ENCODE measurements around the gene UNKL.

Gene UNKL

GRCh38 chr16:1422076-1422475 is 7.6 kb upstream of the UNKL start:
- H3K79me2 ChIP-seq (ENCODE audit: insufficient read depth, low read length), result peaks cover 28% of the 10 kb centered on the region
- H3K9ac ChIP-seq (ENCODE audit: low read depth, low read length), result peak overlapping the region; percentile 74; the same call in 1 of the 2 replicates
- H2AFZ ChIP-seq (ENCODE audit: low read depth, low read length), result no peak overlapping the region
- peak overlapping the region; percentile 17; the same call in 1 of the 2 replicates for H3K4me2 ChIP-seq (ENCODE audit: insufficient read depth, low read length)
- ATAC-seq (ENCODE audit: insufficient read depth, low read depth) (no peak), DNase-seq (no peak)
- no peaks in the 10 kb centered on the region for H3K27me3 ChIP-seq (ENCODE audit: insufficient read depth, low read length, poor library complexity)
- H4K20me1 ChIP-seq (ENCODE audit: insufficient read depth, low read length), result peaks cover 8% of the 10 kb centered on the region
- H3K27ac ChIP-seq (ENCODE audit: low read length), result peak overlapping the region; percentile 52
- H3K4me1 ChIP-seq (ENCODE audit: insufficient read depth, low read length), result peaks cover 40% of the 10 kb centered on the region
- H3K9me3 ChIP-seq (ENCODE audit: insufficient read depth, low read length, severe bottlenecking), result no peaks in the 10 kb centered on the region
- H3K36me3 ChIP-seq (ENCODE audit: insufficient read depth, low read length), result peaks cover 11% of the 10 kb centered on the region
- no peak overlapping the region for H3K4me3 ChIP-seq (ENCODE audit: low read depth in 1 of 2, low read length in 2 of 2)
- no peak for TF ChIP-seq EZH2 (IDR thresholded peaks at IDR 0.05; ENCODE audit: borderline replicate concordance, low read depth, low read length, severe bottlenecking)
- no peak for TF ChIP-seq CTCF (IDR thresholded peaks at IDR 0.05; ENCODE audit: borderline replicate concordance, extremely low read depth, low read length, poor library complexity, severe bottlenecking)

- ATAC-seq (ENCODE audit: insufficient read depth, low read depth) (no peak), DNase-seq (peak; percentile 10)
- peaks cover 11% of the 10 kb centered on the region for H3K36me3 ChIP-seq (ENCODE audit: insufficient read depth, low read length)
- no peaks in the 10 kb centered on the region for H3K9me3 ChIP-seq (ENCODE audit: insufficient read depth, low read length, severe bottlenecking)
- peak overlapping the region; percentile 74 for H3K27ac ChIP-seq (ENCODE audit: low read length)
- peak overlapping the region; percentile 93 for H3K4me2 ChIP-seq (ENCODE audit: insufficient read depth, low read length)
- H3K27me3 ChIP-seq (ENCODE audit: insufficient read depth, low read length, poor library complexity), result no peaks in the 10 kb centered on the region
- H3K4me1 ChIP-seq (ENCODE audit: insufficient read depth, low read length), result peaks cover 43% of the 10 kb centered on the region
- peak overlapping the region; percentile 74 for H3K9ac ChIP-seq (ENCODE audit: low read depth, low read length)
- H2AFZ ChIP-seq (ENCODE audit: low read depth, low read length), result peak overlapping the region; percentile 60
- H3K4me3 ChIP-seq (ENCODE audit: low read depth in 1 of 2, low read length in 2 of 2), result peak overlapping the region; percentile 88 to 92
- H3K79me2 ChIP-seq (ENCODE audit: insufficient read depth, low read length), result peaks cover 28% of the 10 kb centered on the region
- TF ChIP-seq CTCF (IDR thresholded peaks at IDR 0.05; ENCODE audit: borderline replicate concordance, extremely low read depth, low read length, poor library complexity, severe bottlenecking), result no peak
- TF ChIP-seq EZH2 (IDR thresholded peaks at IDR 0.05; ENCODE audit: borderline replicate concordance, low read depth, low read length, severe bottlenecking), result no peak
- peaks cover 8% of the 10 kb centered on the region for H4K20me1 ChIP-seq (ENCODE audit: insufficient read depth, low read length)
Measured at GRCh38 chr16:1420111-1420539, 5.6 kb upstream of the UNKL start.

GRCh38 chr16:1416521-1416941 is 2.0 kb upstream of the UNKL start:
- no peak overlapping the region for H3K27ac ChIP-seq (ENCODE audit: low read length)
- peaks cover 16% of the 10 kb centered on the region for H4K20me1 ChIP-seq (ENCODE audit: insufficient read depth, low read length)
- H3K9ac ChIP-seq (ENCODE audit: low read depth, low read length), result no peak overlapping the region
- peaks cover 53% of the 10 kb centered on the region for H3K79me2 ChIP-seq (ENCODE audit: insufficient read depth, low read length)
- no peak overlapping the region for H3K4me3 ChIP-seq (ENCODE audit: low read depth in 1 of 2, low read length in 2 of 2)
- DNase-seq (no peak), ATAC-seq (ENCODE audit: insufficient read depth, low read depth) (no peak)
- H3K27me3 ChIP-seq (ENCODE audit: insufficient read depth, low read length, poor library complexity), result no peaks in the 10 kb centered on the region
- no peak overlapping the region for H3K4me2 ChIP-seq (ENCODE audit: insufficient read depth, low read length)
- H2AFZ ChIP-seq (ENCODE audit: low read depth, low read length), result no peak overlapping the region
- peaks cover 26% of the 10 kb centered on the region for H3K36me3 ChIP-seq (ENCODE audit: insufficient read depth, low read length)
- H3K4me1 ChIP-seq (ENCODE audit: insufficient read depth, low read length), result peaks cover 56% of the 10 kb centered on the region
- H3K9me3 ChIP-seq (ENCODE audit: insufficient read depth, low read length, severe bottlenecking), result no peaks in the 10 kb centered on the region
- TF ChIP-seq EZH2 (IDR thresholded peaks at IDR 0.05; ENCODE audit: borderline replicate concordance, low read depth, low read length, severe bottlenecking) (no peak), CTCF (IDR thresholded peaks at IDR 0.05; ENCODE audit: borderline replicate concordance, extremely low read depth, low read length, poor library complexity, severe bottlenecking) (no peak)
